Measurements from ENCODE around the gene CKAP2L.

Gene CKAP2L

GRCh38 chr2:112737542-112738232, 26.7 kb downstream of the CKAP2L start:
- TF ChIP-seq, protein P1, sequence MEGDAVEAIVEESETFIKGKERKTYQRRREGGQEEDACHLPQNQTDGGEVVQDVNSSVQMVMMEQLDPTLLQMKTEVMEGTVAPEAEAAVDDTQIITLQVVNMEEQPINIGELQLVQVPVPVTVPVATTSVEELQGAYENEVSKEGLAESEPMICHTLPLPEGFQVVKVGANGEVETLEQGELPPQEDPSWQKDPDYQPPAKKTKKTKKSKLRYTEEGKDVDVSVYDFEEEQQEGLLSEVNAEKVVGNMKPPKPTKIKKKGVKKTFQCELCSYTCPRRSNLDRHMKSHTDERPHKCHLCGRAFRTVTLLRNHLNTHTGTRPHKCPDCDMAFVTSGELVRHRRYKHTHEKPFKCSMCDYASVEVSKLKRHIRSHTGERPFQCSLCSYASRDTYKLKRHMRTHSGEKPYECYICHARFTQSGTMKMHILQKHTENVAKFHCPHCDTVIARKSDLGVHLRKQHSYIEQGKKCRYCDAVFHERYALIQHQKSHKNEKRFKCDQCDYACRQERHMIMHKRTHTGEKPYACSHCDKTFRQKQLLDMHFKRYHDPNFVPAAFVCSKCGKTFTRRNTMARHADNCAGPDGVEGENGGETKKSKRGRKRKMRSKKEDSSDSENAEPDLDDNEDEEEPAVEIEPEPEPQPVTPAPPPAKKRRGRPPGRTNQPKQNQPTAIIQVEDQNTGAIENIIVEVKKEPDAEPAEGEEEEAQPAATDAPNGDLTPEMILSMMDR (IDR thresholded peaks at IDR 0.05), result no peak

- TF ChIP-seq, protein P1 (IDR thresholded peaks at IDR 0.05), result no peak
These were observed 30.5 kb downstream of the CKAP2L start for GRCh38 chr2:112733871-112734270.

- TF ChIP-seq, protein P1 (IDR thresholded peaks at IDR 0.05), result no peak
These were observed 31.0 kb downstream of the CKAP2L start for GRCh38 chr2:112733456-112733855.

- TF ChIP-seq, protein P1 (IDR thresholded peaks at IDR 0.05), result no peak
These were observed 32.9 kb downstream of the CKAP2L start for GRCh38 chr2:112731479-112731878.

DNA sequence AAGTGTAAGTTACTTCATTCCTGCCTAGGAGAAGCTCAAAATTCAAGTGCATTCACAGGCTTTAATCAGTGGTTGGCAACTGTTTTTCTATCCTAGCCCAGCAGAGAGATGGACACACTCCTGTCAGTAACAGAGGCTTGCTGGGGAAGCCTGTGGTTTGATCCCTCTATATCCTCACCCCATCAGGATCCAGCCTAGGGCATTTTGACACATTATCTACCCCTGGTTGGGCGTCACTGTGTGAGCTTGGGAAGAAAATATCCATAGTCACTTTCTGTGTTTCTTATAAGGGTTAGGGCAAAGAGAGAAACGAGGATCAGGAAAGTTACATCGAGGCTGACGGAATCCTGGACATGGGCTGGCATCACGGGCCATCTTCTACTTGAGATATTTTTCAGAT, 33.6 kb downstream of the CKAP2L start:
- TF ChIP-seq, protein P1 (IDR thresholded peaks at IDR 0.05), result no peak

DNA sequence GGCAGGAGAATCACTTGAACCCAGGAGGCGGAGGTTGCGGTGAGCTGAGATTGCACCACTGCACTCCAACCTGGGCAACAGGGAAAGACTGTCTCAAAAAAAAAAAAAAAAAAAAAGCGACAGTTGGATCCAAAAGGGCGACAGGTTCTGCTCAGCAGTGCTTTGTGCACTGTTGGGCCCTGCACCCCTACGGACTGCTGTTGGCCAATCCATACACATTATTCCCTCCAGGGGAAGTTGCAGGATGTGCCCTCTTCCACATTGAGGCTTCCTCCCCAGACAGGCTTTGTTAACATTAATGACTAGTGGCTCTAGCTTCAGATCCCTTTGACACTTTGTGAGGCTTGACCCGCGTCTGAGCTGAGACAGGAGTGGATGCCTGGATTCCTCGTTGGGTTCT, 34.2 kb downstream of the CKAP2L start:
- TF ChIP-seq, protein P1 (IDR thresholded peaks at IDR 0.05), result no peak

DNA sequence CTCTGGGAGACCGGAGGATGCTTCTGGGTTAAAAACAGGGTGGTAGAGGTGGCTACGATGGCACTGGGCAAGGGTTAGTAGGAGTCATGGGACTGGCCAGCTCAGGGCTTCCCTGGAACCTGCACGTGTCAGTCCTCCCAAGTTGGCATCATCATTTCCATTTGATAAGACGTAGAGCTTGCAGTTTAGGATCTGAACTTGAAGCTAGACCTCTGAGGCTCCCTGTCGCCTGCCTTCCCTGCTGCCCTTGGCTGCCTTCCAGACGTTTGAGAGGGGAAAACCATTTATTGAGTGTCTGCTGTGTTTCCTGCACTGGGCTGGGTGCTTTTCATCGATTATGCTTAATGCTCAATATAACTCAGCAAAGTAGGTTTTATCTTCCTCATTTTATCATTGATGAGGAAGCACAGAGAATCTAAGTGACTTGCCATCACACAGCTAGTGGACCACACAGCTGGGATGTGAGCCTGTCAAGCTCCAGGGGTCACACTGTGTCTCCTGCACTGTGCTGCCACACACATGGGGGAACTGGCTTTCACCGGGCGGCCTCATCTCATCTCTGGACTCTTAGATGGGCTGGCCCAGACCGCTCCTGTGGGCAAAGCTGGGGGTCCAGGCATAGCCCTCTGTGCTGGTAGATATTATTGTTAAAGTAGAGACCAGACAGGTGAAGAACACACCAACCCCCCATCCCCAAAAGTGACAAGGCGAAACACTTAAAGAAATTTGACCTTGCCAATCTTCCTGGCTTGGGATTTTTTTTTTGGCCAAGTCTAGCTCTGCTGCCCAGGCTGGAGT, 35.8 kb downstream of the CKAP2L start:
- TF ChIP-seq, protein P1 (IDR thresholded peaks at IDR 0.05), result no peak

Measured in LNCAP (cell line).